Endodermal cell (in vitro differentiated cells): ENCODE measurements around the gene CYP11A1. TPM values are rescaled to one million over a fixed set of nuclear protein-coding genes. Genes with fewer than 3 reads are reported as not detected.

Experiments used
- DNase-seq: peaks from one replicate; pipeline ENCODE4 v3.0.0-alpha.2; 2017
- H3K27ac ChIP-seq: 2 replicates; pipeline ENCODE4 v1.5.1; 2013; ENCODE audit warnings: mild to moderate bottlenecking, low read depth, low read length, moderate library complexity
- H3K27me3 ChIP-seq: 2 replicates; pipeline ENCODE4 v1.6.1; 2013; ENCODE audit warnings: mild to moderate bottlenecking, low read length, moderate library complexity; ENCODE audit not compliant: insufficient read depth, control insufficient read depth, poor library complexity, severe bottlenecking
- H3K36me3 ChIP-seq: 2 replicates; pipeline ENCODE4 v1.7.0; 2013; ENCODE audit warnings: mild to moderate bottlenecking, low read length, moderate library complexity; ENCODE audit not compliant: control insufficient read depth, insufficient read depth
- H3K4me1 ChIP-seq: one replicate; pipeline ENCODE4 v1.7.0; 2013; ENCODE audit warnings: low read length; ENCODE audit not compliant: control insufficient read depth, insufficient read depth
- H3K4me3 ChIP-seq: 2 replicates; pipeline ENCODE4 v1.5.1; 2013; ENCODE audit warnings: mild to moderate bottlenecking, low read length, moderate library complexity
- H3K9ac ChIP-seq: 2 replicates; pipeline ENCODE4 v1.6.1; 2013; ENCODE audit warnings: mild to moderate bottlenecking, low read length, moderate library complexity; ENCODE audit not compliant: poor library complexity, severe bottlenecking; ENCODE audit errors: extremely low read depth
- H3K9me3 ChIP-seq: 2 replicates; pipeline ENCODE4 v1.6.1; 2013; ENCODE audit warnings: mild to moderate bottlenecking, low read length, moderate library complexity; ENCODE audit not compliant: control insufficient read depth
- H3K27ac Mint-ChIP-seq: 2 replicates; pipeline ENCODE4 v1.8.0; 2020; ENCODE audit warnings: mixed read lengths
- H3K27me3 Mint-ChIP-seq: 2 replicates; pipeline ENCODE4 v1.8.0; 2021; ENCODE audit warnings: mild to moderate bottlenecking, mixed read lengths; ENCODE audit not compliant: insufficient read depth
- H3K36me3 Mint-ChIP-seq: 2 replicates; pipeline ENCODE4 v1.8.0; 2020; ENCODE audit warnings: low read depth, mixed read lengths
- H3K4me1 Mint-ChIP-seq: 2 replicates; pipeline ENCODE4 v1.8.0; 2020; ENCODE audit warnings: mixed read lengths
- H3K4me3 Mint-ChIP-seq: 2 replicates; pipeline ENCODE4 v1.8.0; 2020; ENCODE audit warnings: mild to moderate bottlenecking, moderate library complexity, mixed read lengths
- H3K9me3 Mint-ChIP-seq: 2 replicates; pipeline ENCODE4 v1.8.0; 2020; ENCODE audit warnings: mild to moderate bottlenecking, mixed read lengths
- WGBS, 2 experiments: methylation state at CpG; one replicate each; pipeline versions ENCODE4 v1.1.5 to v1.1.7; 2013; ENCODE audit warnings: missing lambda C conversion rate in 2 of 2, mixed read lengths in 1 of 2; ENCODE audit not compliant: insufficient coverage in 1 of 2, insufficient read length in 1 of 2; 5-methylcytosine and 5-hydroxymethylcytosine counted together
- total RNA-seq, 2 donors: library from RNA; stranded (reverse); fragmentation: NEBNext Ultra II Directional in 1 of 2; extraction: Animal tissue kit (Norgen Biotek cat#: 25700) in 1 of 2; gene quantifications; 2 replicates in 1 of 2; 3 replicates in 1 of 2; pipeline ENCODE4 v1.2.1, GENCODE V29; 2021
- TF ChIP-seq, protein P1 (sequence below): fragments of 200-600 bp; sonication (generic); conservative IDR thresholded peaks from 2 replicates; pipeline ENCODE4 v1.5.0; 2021; ENCODE audit warnings: antibody characterized with exemption, mild to moderate bottlenecking

The CYP11A1 gene
- total RNA-seq, 2 donors from 2014 or later: 4.8 to 5.3 TPM

DNA sequence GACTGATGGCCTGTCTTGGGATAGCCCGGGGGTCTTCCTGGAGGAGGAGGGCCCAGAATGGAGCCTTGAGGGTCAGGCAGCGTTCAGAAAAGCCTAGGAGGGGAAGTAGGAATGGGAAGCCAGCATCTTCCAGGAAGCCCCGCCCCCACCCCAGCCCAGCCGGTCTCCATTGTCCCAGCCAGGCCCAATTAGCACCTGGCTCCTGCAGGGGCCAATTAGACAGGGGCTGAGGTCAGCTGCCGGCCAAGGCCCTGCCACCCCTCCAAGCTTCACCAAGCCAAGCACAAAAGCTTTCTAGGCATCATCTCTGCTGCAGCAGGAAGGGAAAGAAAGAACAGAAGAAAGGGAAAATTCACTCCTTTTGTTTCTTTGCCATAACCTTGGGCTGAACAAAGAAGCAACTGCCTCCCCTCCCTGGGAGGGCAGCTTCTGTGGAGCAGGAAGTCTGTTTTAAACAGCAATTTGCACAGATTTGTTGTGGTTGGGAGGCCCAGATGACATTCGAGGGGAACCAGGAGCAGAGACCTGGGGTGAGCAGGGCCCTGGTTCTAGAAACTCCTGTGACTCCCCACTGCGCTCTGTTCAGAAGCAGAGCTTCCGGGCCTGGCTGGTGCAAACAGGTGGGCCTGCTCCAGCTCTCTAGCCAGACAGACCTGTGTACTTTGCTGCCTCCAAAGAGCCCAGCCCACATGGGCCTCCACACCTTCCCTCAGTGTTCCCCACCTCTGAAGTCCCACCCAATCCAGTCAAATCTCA is 47.7 kb downstream of the CYP11A1 start:
- peak; percentile 91 for DNase-seq
- H3K9ac ChIP-seq: no peak overlapping the region
- peak overlapping the region; percentile 71 for H3K27ac ChIP-seq
- H3K4me1 Mint-ChIP-seq: peaks cover 11% of the 10 kb centered on the region
- H3K27me3 ChIP-seq: no peaks in the 10 kb centered on the region
- no peak overlapping the region for H3K27ac Mint-ChIP-seq
- H3K9me3 ChIP-seq: no peaks in the 10 kb centered on the region
- H3K36me3 ChIP-seq: no peaks in the 10 kb centered on the region
- TF ChIP-seq, protein P1, sequence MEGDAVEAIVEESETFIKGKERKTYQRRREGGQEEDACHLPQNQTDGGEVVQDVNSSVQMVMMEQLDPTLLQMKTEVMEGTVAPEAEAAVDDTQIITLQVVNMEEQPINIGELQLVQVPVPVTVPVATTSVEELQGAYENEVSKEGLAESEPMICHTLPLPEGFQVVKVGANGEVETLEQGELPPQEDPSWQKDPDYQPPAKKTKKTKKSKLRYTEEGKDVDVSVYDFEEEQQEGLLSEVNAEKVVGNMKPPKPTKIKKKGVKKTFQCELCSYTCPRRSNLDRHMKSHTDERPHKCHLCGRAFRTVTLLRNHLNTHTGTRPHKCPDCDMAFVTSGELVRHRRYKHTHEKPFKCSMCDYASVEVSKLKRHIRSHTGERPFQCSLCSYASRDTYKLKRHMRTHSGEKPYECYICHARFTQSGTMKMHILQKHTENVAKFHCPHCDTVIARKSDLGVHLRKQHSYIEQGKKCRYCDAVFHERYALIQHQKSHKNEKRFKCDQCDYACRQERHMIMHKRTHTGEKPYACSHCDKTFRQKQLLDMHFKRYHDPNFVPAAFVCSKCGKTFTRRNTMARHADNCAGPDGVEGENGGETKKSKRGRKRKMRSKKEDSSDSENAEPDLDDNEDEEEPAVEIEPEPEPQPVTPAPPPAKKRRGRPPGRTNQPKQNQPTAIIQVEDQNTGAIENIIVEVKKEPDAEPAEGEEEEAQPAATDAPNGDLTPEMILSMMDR: no peak
- 49 to 93% methylated on average over 2 to 8 of the region's 8 CpGs for WGBS, 2 experiments
- H3K36me3 Mint-ChIP-seq: no peaks in the 10 kb centered on the region
- no peak overlapping the region for H3K4me3 ChIP-seq
- H3K4me3 Mint-ChIP-seq: no peak overlapping the region
- peaks cover 2% of the 10 kb centered on the region for H3K9me3 Mint-ChIP-seq
- H3K4me1 ChIP-seq: peaks cover 6% of the 10 kb centered on the region
- no peaks in the 10 kb centered on the region for H3K27me3 Mint-ChIP-seq

DNA sequence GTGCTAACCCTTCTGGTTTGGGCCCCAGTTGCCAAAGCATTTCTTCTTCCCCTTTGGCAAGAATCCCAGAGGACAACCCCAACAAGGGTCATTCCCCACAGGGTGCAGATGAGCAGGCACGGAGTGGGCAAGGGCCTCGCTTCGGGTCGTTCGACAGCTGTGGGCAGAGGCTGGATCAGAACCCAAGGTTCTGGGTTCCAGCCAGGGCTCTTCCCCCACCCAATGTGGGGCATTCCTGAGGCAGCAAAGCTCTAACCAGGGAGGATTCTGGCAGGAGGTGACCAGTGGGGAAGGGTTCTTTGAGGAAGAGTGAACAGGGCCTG is 48.3 kb downstream of the CYP11A1 start:
- peaks cover 6% of the 10 kb centered on the region for H3K4me1 ChIP-seq
- 94% methylated on average over 5 of the region's 5 CpGs; no CpG with 5 or more reads in 1 of the 2 experiments for WGBS, 2 experiments
- H3K4me1 Mint-ChIP-seq: peaks cover 12% of the 10 kb centered on the region
- H3K36me3 Mint-ChIP-seq: no peaks in the 10 kb centered on the region
- H3K27me3 Mint-ChIP-seq: no peaks in the 10 kb centered on the region
- no peak overlapping the region for H3K4me3 ChIP-seq
- H3K9ac ChIP-seq: no peak overlapping the region
- no peaks in the 10 kb centered on the region for H3K27me3 ChIP-seq
- H3K36me3 ChIP-seq: no peaks in the 10 kb centered on the region
- peaks cover 2% of the 10 kb centered on the region for H3K9me3 Mint-ChIP-seq
- no peaks in the 10 kb centered on the region for H3K9me3 ChIP-seq
- no peak for DNase-seq
- H3K27ac Mint-ChIP-seq: no peak overlapping the region
- H3K27ac ChIP-seq: no peak overlapping the region
- TF ChIP-seq, protein P1: no peak
- no peak overlapping the region for H3K4me3 Mint-ChIP-seq

DNA sequence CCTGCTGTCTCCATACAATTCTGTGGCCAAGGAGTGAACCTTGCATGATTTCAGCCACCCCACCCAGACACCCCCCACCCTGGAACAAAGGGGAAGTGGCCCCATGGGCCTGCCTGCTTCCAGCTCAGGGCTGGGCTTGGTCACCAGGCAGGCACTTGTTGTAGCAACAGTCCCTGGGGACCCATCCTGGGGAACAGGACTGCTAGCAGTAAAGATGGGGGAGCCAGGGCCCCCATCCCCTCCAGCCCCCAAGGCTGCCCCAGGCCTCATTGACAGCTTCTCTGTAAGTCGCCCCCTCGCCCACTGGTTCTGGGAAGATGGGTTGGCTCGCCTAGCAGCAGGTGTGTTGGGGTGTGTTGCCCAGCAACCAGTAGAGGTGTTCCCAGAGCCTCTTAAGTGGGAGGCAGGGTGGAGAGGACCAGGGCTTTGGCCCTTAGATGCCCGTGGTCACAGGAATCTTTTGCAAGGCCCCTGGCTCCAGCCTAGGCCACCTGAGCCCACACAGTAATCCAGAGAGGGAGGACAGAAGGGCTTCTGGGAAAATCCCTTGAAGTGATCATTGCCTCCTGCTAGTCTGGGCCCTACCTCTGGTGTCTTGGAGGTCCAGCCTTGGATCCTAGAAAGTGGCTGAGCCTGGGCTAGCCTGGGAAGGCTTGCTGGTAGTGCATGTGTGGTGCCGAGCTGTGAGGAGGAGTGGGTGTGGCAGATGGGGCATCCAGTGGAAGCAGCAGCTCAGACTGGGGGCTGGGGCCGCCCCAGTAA is 48.9 kb downstream of the CYP11A1 start:
- no peak overlapping the region for H3K27ac Mint-ChIP-seq
- H3K9me3 Mint-ChIP-seq: peaks cover 2% of the 10 kb centered on the region
- DNase-seq: no peak
- TF ChIP-seq, protein P1: no peak
- WGBS, 2 experiments: 88 to 100% methylated on average over 2 to 6 of the region's 6 CpGs
- peaks cover 6% of the 10 kb centered on the region for H3K4me1 ChIP-seq
- H3K36me3 ChIP-seq: no peaks in the 10 kb centered on the region
- no peaks in the 10 kb centered on the region for H3K36me3 Mint-ChIP-seq
- H3K27me3 Mint-ChIP-seq: no peaks in the 10 kb centered on the region
- no peaks in the 10 kb centered on the region for H3K27me3 ChIP-seq
- no peak overlapping the region for H3K27ac ChIP-seq
- H3K4me1 Mint-ChIP-seq: peaks cover 12% of the 10 kb centered on the region
- no peak overlapping the region for H3K4me3 Mint-ChIP-seq
- H3K9ac ChIP-seq: no peak overlapping the region
- H3K4me3 ChIP-seq: no peak overlapping the region
- H3K9me3 ChIP-seq: no peaks in the 10 kb centered on the region
